Measurements from ENCODE around the gene SPDYE17. TPM values are rescaled to one million over a fixed set of nuclear protein-coding genes. Genes with fewer than 3 reads are reported as not detected.
"Not testable (repeated sequence)": the region's sequence is repeated elsewhere in the genome, so short reads cannot be mapped to it uniquely, and the experiment has no call there.

The SPDYE17 gene
- total RNA-seq, 4 donors from 2014 or later = not detected

- H3K27me3 ChIP-seq; H3K9me3 ChIP-seq; H3K4me3 ChIP-seq; DNase-seq; intact Hi-C loops (cut with DNase I): not testable (repeated sequence)
- Histone ChIP-seq H3K4me1 (peaks cover 4 to 27% (median 7%) of the 10 kb centered on the region in 3 donors), H3K27ac (peak overlapping the region; percentile 25 to 71 (median 56)), H3K36me3 (peaks cover 0 to 17% (median 0%) of the 10 kb centered on the region in 3 donors)
- 47 to 50% methylated on average over 1 to 3 of the region's 22 CpGs for WGBS, 2 donors
Measured at GRCh38 chr7:77006127-77007110, 25.7 kb downstream of the SPDYE17 start.

GRCh38 chr7:77005461-77006057, 26.6 kb downstream of the SPDYE17 start:
- H3K9me3 ChIP-seq; H3K27ac ChIP-seq; intact Hi-C loops (cut with DNase I); H3K27me3 ChIP-seq; DNase-seq; H3K4me3 ChIP-seq: not testable (repeated sequence)
- peaks cover 0 to 17% (median 0%) of the 10 kb centered on the region in 3 donors for H3K36me3 ChIP-seq
- 89% methylated on average over 3 of the region's 27 CpGs; no CpG with 5 or more reads in 1 of the 2 donors for WGBS, 2 donors
- peaks cover 4 to 30% (median 7%) of the 10 kb centered on the region in 3 donors for H3K4me1 ChIP-seq

- Histone ChIP-seq H3K4me1 (peaks cover 4 to 32% (median 7%) of the 10 kb centered on the region in 3 donors), H3K36me3 (peaks cover 0 to 17% (median 0%) of the 10 kb centered on the region in 3 donors)
- H3K4me3 ChIP-seq; H3K27ac ChIP-seq; H3K27me3 ChIP-seq; DNase-seq; H3K9me3 ChIP-seq; intact Hi-C loops (cut with DNase I): not testable (repeated sequence)
- no CpG with 5 or more reads among the region's 18 CpGs for WGBS, 2 donors
Measured at GRCh38 chr7:77004151-77004550, 28.0 kb downstream of the SPDYE17 start.

GRCh38 chr7:77003241-77003640, 28.9 kb downstream of the SPDYE17 start:
- DNase-seq, H3K9me3 ChIP-seq: not testable (repeated sequence)
- 100% methylated on average over 3 of the region's 10 CpGs; no CpG with 5 or more reads in 1 of the 2 donors for WGBS, 2 donors

GRCh38 chr7:77002678-77003233, 29.4 kb downstream of the SPDYE17 start:
- H3K4me1 ChIP-seq = peaks cover 4 to 30% (median 7%) of the 10 kb centered on the region in 3 donors
- no CpG with 5 or more reads among the region's 21 CpGs for WGBS, 2 donors
- H3K9me3 ChIP-seq; DNase-seq; intact Hi-C loops (cut with DNase I); H3K27me3 ChIP-seq; H3K27ac ChIP-seq; H3K4me3 ChIP-seq: not testable (repeated sequence)
- H3K36me3 ChIP-seq = peaks cover 0 to 17% (median 0%) of the 10 kb centered on the region in 3 donors

More at GRCh38 chr7:77003241-77003640, 28.9 kb downstream of the SPDYE17 start:
- intact Hi-C loops (cut with DNase I); H3K27me3 ChIP-seq; H3K27ac ChIP-seq; H3K4me3 ChIP-seq: not testable (repeated sequence)
- Histone ChIP-seq H3K4me1 (peaks cover 4 to 35% (median 7%) of the 10 kb centered on the region in 3 donors), H3K36me3 (peaks cover 0 to 17% (median 0%) of the 10 kb centered on the region in 3 donors)

GRCh38 chr7:77002104-77002503, 30.1 kb downstream of the SPDYE17 start:
- H3K4me3 ChIP-seq; H3K9me3 ChIP-seq; H3K27ac ChIP-seq; DNase-seq; intact Hi-C loops (cut with DNase I); H3K27me3 ChIP-seq: not testable (repeated sequence)
- peaks cover 0 to 17% (median 0%) of the 10 kb centered on the region in 3 donors for H3K36me3 ChIP-seq
- peaks cover 4 to 27% (median 7%) of the 10 kb centered on the region in 3 donors for H3K4me1 ChIP-seq
- 36% methylated on average over 3 of the region's 15 CpGs; no CpG with 5 or more reads in 1 of the 2 donors for WGBS, 2 donors

GRCh38 chr7:76999474-77000107, 32.6 kb downstream of the SPDYE17 start:
- not testable (repeated sequence) for H3K4me3 ChIP-seq, DNase-seq, H3K27ac ChIP-seq, H3K27me3 ChIP-seq, H3K9me3 ChIP-seq
- Histone ChIP-seq H3K36me3 (peaks cover 0 to 17% (median 0%) of the 10 kb centered on the region in 3 donors), H3K4me1 (peaks cover 0 to 16% (median 0%) of the 10 kb centered on the region in 3 donors)
- intact Hi-C loops (cut with DNase I) = loop anchor here (10.0 kb wide), 1 partner anchor 495 kb away; no protein-coding TSS in a partner anchor
- WGBS, 2 donors = 90% methylated on average over 4 of the region's 37 CpGs; no CpG with 5 or more reads in 1 of the 2 donors

GRCh38 chr7:76998764-76999450, 33.3 kb downstream of the SPDYE17 start:
- intact Hi-C loops (cut with DNase I) = loop anchor here (10.0 kb wide), 1 partner anchor 494 kb away; no protein-coding TSS in a partner anchor
- 44% methylated on average over 8 of the region's 11 CpGs; no CpG with 5 or more reads in 1 of the 2 donors for WGBS, 2 donors
- Histone ChIP-seq H3K27ac (peak overlapping the region in 2 of 4 donors; percentile 42 to 44), H3K36me3 (peaks cover 0 to 22% (median 0%) of the 10 kb centered on the region in 3 donors), H3K4me1 (peaks cover 0 to 16% (median 0%) of the 10 kb centered on the region in 3 donors)
- DNase-seq, H3K4me3 ChIP-seq, H3K9me3 ChIP-seq, H3K27me3 ChIP-seq: not testable (repeated sequence)

Data from esophagus squamous epithelium (tissue), 5 donors.